PC-3 (cell line): Measurements from ENCODE around the gene LPXN. TPM values are rescaled to one million over a fixed set of nuclear protein-coding genes. Genes with fewer than 3 reads are reported as not detected.

Experiments used
- ATAC-seq: fragments of 200-7000 bp; cut with Tn5 transposase; 2 replicates; pipeline ENCODE4 v1.9.1; 2020; ENCODE audit warnings: mild to moderate bottlenecking, moderate library complexity
- BruUV-seq: library from RNA; stranded (reverse); fragments of 400-500 nt; replicated peaks from 2 replicates; lab custom pipeline; 2021; lab: Mats Ljungman, UMichigan
- CTCF ChIA-PET: fragments of 300-600 bp; sonication (Branson Sonifier 250); formaldehyde crosslinking; loops from one replicate; lab custom pipeline; 2022; ENCODE audit warnings: antibody characterized with exemption; lab: Charles Lee
- POLR2A ChIA-PET: fragments of 300-600 bp; sonication (Branson Sonifier 250); formaldehyde crosslinking; loops from one replicate; lab custom pipeline; 2022; ENCODE audit warnings: antibody characterized with exemption; ENCODE audit not compliant: unreplicated experiment; lab: Charles Lee
- DNase-seq: peaks from one replicate; pipeline ENCODE4 v3.0.0-alpha.2; 2015
- H2AFZ ChIP-seq: fragments of 300-600 bp; sonication (generic); 2 replicates; pipeline ENCODE4 v1.6.0; 2016; ENCODE audit warnings: antibody characterized with exemption, low read length
- H3F3A ChIP-seq: fragments of 300-600 bp; sonication (generic); one replicate; pipeline ENCODE4 v1.6.0; 2017; ENCODE audit warnings: antibody characterized with exemption, low read length, control low read depth, mild to moderate bottlenecking; ENCODE audit not compliant: unreplicated experiment
- H3K27ac ChIP-seq: fragments of 300-600 bp; sonication (generic); 2 replicates; pipeline ENCODE4 v1.5.1; 2016; ENCODE audit warnings: mild to moderate bottlenecking, low read length
- H3K27me3 ChIP-seq: fragments of 300-600 bp; sonication (generic); 2 replicates; pipeline ENCODE4 v1.6.1; 2016; ENCODE audit warnings: low read length, mixed read lengths
- H3K36me3 ChIP-seq: fragments of 300-600 bp; sonication (generic); 2 replicates; pipeline ENCODE4 v1.6.1; 2016; ENCODE audit warnings: low read depth, mixed run types, low read length, mixed read lengths
- H3K4me1 ChIP-seq: fragments of 300-600 bp; sonication (generic); 2 replicates; pipeline ENCODE4 v1.5.1; 2016; ENCODE audit warnings: low read length; ENCODE audit not compliant: insufficient read depth
- H3K4me2 ChIP-seq: fragments of 300-600 bp; sonication (generic); 2 replicates; pipeline ENCODE4 v1.6.0; 2016; ENCODE audit warnings: low read length
- H3K4me3 ChIP-seq: fragments of 300-600 bp; sonication (generic); 2 replicates; pipeline ENCODE4 v1.5.1; 2016; ENCODE audit warnings: mild to moderate bottlenecking, low read length, mixed read lengths
- H3K79me2 ChIP-seq: fragments of 300-600 bp; sonication (generic); 2 replicates; pipeline ENCODE4 v1.6.1; 2017; ENCODE audit warnings: low read length, mixed read lengths
- H3K9ac ChIP-seq: fragments of 300-600 bp; sonication (generic); 2 replicates; pipeline ENCODE4 v1.6.0; 2016; ENCODE audit warnings: mild to moderate bottlenecking, low read length
- H3K9me2 ChIP-seq: fragments of 300-600 bp; sonication (generic); replicated peaks from 2 replicates; pipeline ENCODE4 v1.6.1; 2016; ENCODE audit warnings: mixed run types, low read length, mixed read lengths
- H3K9me3 ChIP-seq: fragments of 300-600 bp; sonication (generic); 2 replicates; pipeline ENCODE4 v1.6.1; 2016; ENCODE audit warnings: low read length, mixed read lengths
- H4K20me1 ChIP-seq: fragments of 300-600 bp; sonication (generic); 2 replicates; pipeline ENCODE4 v1.6.1; 2016; ENCODE audit warnings: low read length, mixed read lengths
- CTCF ChIP-seq: fragments of 300-600 bp; sonication (generic); conservative IDR thresholded peaks from 2 replicates; pipeline ENCODE4 v1.5.1; 2017; ENCODE audit warnings: antibody characterized with exemption, low read depth, mild to moderate bottlenecking, low read length
- EZH2 ChIP-seq: fragments of 300-600 bp; sonication (generic); IDR thresholded peaks from one replicate; pipeline ENCODE4 v1.6.1; 2017; ENCODE audit warnings: antibody characterized with exemption, mild to moderate bottlenecking, low read length; ENCODE audit not compliant: unreplicated experiment
- EZH2phosphoT487 ChIP-seq: fragments of 300-600 bp; sonication (generic); IDR thresholded peaks from 2 replicates; pipeline ENCODE4 v1.6.1; 2018; ENCODE audit warnings: mild to moderate bottlenecking, antibody characterized with exemption, low read length, borderline replicate concordance
- intact Hi-C: fragments of 100-400 bp; cut with micrococcal nuclease; formaldehyde crosslinking; loops from 2 replicates; pipeline ENCODE4 v1.9.0; 2023
- total RNA-seq: library from RNA; depleted of rRNA; stranded (reverse); fragments of >200 nt; gene quantifications from 2 replicates; pipeline ENCODE4 v1.2.3, GENCODE V29; 2014

LPXN gene
- total RNA-seq, 1 experiment from 2014 or later: 12.1 TPM

- Histone ChIP-seq H4K20me1 (peaks cover 60% of the 10 kb centered on the region), H3K9me2 (no peaks in the 10 kb centered on the region), H3F3A (no peaks in the 10 kb centered on the region), H3K27me3 (no peaks in the 10 kb centered on the region), H2AFZ (no peak overlapping the region), H3K9me3 (no peaks in the 10 kb centered on the region), H3K79me2 (peaks cover 100% of the 10 kb centered on the region), H3K27ac (no peak overlapping the region), H3K9ac (no peak overlapping the region), H3K4me3 (no peak overlapping the region), H3K4me1 (no peaks in the 10 kb centered on the region), H3K4me2 (no peak overlapping the region), H3K36me3 (peaks cover 20% of the 10 kb centered on the region)
- intact Hi-C loops: no loop called here
- DNase-seq (no peak), ATAC-seq (no peak)
- ChIA-PET CTCF (no interaction called here), POLR2A (interaction anchor here (0.7 kb wide), 1 partner anchor 35 kb away, joined by 19 read pairs; no protein-coding TSS in a partner anchor)
- TF ChIP-seq EZH2phosphoT487 (no peak), CTCF (no peak), EZH2 (no peak)
- BruUV-seq: no TSS peak
These were observed 19.2 kb upstream of the LPXN start for GRCh38 chr11:58594826-58595225.

GRCh38 chr11:58592760-58593472 is 17.3 kb upstream of the LPXN start:
- POLR2A ChIA-PET: no interaction called here
- H3K36me3 ChIP-seq: peaks cover 27% of the 10 kb centered on the region
- no peaks in the 10 kb centered on the region for H3F3A ChIP-seq
- H3K27me3 ChIP-seq: no peaks in the 10 kb centered on the region
- H3K79me2 ChIP-seq: peaks cover 99% of the 10 kb centered on the region
- H4K20me1 ChIP-seq: peaks cover 48% of the 10 kb centered on the region
- H3K4me3 ChIP-seq: no peak overlapping the region
- TF ChIP-seq EZH2phosphoT487 (no peak), CTCF (no peak), EZH2 (no peak)
- BruUV-seq: no TSS peak
- intact Hi-C loops: no loop called here
- no peak overlapping the region for H3K9ac ChIP-seq
- H3K4me1 ChIP-seq: no peaks in the 10 kb centered on the region
- no peak; the same call in 1 of the 2 replicates for ATAC-seq
- no peak overlapping the region for H2AFZ ChIP-seq
- H3K27ac ChIP-seq: no peak overlapping the region
- no peaks in the 10 kb centered on the region for H3K9me2 ChIP-seq
- CTCF ChIA-PET: no interaction called here
- DNase-seq: peak; percentile 24
- no peaks in the 10 kb centered on the region for H3K9me3 ChIP-seq
- H3K4me2 ChIP-seq: no peak overlapping the region

GRCh38 chr11:58591659-58592058 is 16.0 kb upstream of the LPXN start:
- Histone ChIP-seq H3K4me2 (no peak overlapping the region), H3K4me3 (no peak overlapping the region), H2AFZ (no peak overlapping the region), H3K27me3 (no peaks in the 10 kb centered on the region), H3K27ac (no peak overlapping the region), H3K9ac (no peak overlapping the region), H3K36me3 (peaks cover 36% of the 10 kb centered on the region), H3K4me1 (no peaks in the 10 kb centered on the region), H3K9me3 (no peaks in the 10 kb centered on the region), H3K9me2 (no peaks in the 10 kb centered on the region), H3F3A (no peaks in the 10 kb centered on the region), H3K79me2 (peaks cover 99% of the 10 kb centered on the region), H4K20me1 (peaks cover 52% of the 10 kb centered on the region)
- no TSS peak for BruUV-seq
- intact Hi-C loops: no loop called here
- DNase-seq: no peak
- ChIA-PET CTCF (no interaction called here), POLR2A (no interaction called here)
- TF ChIP-seq EZH2: no peak
- no peak for TF ChIP-seq CTCF
- TF ChIP-seq EZH2phosphoT487: no peak
- no peak for ATAC-seq
